Measurements from ENCODE around the gene PIP5K1B.
A peak's percentile ranks its signal among the peaks of the same experiment; 100 is the strongest.

Gene PIP5K1B

GRCh38 chr9:69003051-69003450 lies 298.0 kb downstream of the PIP5K1B start:
- DNase-seq, result no peak

DNA sequence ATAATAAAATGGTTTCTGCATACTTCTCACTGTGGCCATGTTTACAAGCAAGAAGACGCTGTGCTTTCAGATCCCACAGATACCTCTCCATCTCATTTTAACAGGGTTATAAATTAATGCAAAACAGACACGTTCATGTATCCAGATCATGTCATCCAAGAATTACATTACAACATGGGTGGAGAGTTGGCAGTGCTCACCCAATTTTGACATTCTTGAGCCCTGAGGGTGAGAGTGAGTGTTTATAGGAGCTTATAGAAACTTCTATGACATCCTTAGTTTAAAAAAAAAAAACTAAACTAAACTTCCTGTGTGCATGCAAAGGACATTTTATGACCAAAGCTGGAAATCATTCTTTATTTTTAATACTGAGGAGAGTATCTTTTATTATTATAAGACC lies 299.8 kb downstream of the PIP5K1B start:
- no peak for DNase-seq

- DNase-seq, result no peak
Measured at GRCh38 chr9:69009708-69010107, 304.7 kb downstream of the PIP5K1B start.

- DNase-seq, result no peak
Measured at GRCh38 chr9:69012696-69013381, 307.8 kb downstream of the PIP5K1B start.

DNA sequence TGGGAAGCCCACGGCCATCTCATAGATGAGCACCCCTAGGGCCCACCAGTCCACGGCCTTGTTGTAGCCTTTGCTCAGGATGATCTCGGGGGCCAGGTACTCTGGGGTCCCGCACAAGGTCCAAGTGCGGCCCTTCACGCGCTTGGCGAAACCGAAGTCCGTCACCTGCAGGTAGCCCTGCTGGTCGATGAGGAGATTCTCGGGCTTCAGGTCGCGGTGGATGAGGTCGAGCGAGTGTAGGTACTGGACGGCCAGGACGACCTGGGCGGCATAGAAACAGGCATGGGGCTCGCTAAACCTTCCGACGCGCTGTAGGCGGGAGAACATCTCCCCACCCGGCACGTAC lies 308.3 kb downstream of the PIP5K1B start:
- DNase-seq, result no peak

GRCh38 chr9:69014013-69014412 lies 309.0 kb downstream of the PIP5K1B start, which contains the start of gene PRKACG:
Gene PRKACG (minus strand): TSS chr9:69014113. CDS start chr9:69014092, 21 bp downstream.
- no peak for DNase-seq

- no peak for DNase-seq
Measured at GRCh38 chr9:69016191-69017096, 311.4 kb downstream of the PIP5K1B start.

- no peak for DNase-seq
Measured at GRCh38 chr9:69018737-69019136, 313.7 kb downstream of the PIP5K1B start.

DNA sequence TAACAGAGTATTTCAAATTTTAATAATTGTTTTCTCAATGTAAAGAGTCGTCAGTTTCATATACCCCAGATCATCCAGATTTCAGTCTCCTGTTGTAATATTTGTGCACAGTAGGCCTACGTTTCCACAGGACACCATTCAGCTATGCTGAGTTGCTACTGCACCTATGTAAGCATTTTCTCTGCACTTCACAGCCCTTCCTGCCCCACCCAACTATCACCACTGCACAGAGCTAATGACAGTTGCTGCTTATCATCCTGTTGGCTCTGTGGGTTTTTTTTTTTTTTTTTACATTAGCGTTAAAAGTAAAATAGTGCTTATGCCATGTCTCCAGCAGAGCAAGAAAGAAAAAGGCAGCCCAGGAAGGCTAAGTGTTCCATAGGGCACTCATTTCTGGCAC lies 314.8 kb downstream of the PIP5K1B start:
- DNase-seq, result peak; percentile 38

- no peak for DNase-seq
Measured at GRCh38 chr9:69020301-69021145, 315.5 kb downstream of the PIP5K1B start.

DNA sequence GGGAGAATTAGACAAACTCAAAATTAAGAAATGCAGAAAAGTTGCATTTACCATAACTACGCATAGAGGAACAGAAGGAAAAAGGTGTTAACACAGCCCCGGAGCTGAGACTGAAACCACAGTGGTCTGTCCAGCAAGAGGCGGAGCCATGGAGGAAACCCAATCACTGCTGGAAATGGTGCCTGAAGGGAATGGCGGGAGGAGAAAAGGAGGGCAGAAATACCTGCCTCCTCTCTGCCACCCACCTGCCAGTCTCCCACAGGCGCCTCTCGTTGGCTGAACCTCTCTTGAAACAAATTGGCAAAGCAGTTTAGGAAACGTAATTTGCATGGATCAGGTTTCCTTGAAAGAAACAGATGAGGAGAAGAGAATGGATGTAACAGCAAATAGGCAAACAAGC lies 318.6 kb downstream of the PIP5K1B start:
- no peak for DNase-seq

- DNase-seq, result peak; percentile 37
Measured at GRCh38 chr9:69027355-69028097, 322.5 kb downstream of the PIP5K1B start.

GRCh38 chr9:69028754-69029153 lies 323.7 kb downstream of the PIP5K1B start:
- DNase-seq, result no peak

GRCh38 chr9:69029535-69029934 lies 324.5 kb downstream of the PIP5K1B start:
- DNase-seq, result no peak

DNA sequence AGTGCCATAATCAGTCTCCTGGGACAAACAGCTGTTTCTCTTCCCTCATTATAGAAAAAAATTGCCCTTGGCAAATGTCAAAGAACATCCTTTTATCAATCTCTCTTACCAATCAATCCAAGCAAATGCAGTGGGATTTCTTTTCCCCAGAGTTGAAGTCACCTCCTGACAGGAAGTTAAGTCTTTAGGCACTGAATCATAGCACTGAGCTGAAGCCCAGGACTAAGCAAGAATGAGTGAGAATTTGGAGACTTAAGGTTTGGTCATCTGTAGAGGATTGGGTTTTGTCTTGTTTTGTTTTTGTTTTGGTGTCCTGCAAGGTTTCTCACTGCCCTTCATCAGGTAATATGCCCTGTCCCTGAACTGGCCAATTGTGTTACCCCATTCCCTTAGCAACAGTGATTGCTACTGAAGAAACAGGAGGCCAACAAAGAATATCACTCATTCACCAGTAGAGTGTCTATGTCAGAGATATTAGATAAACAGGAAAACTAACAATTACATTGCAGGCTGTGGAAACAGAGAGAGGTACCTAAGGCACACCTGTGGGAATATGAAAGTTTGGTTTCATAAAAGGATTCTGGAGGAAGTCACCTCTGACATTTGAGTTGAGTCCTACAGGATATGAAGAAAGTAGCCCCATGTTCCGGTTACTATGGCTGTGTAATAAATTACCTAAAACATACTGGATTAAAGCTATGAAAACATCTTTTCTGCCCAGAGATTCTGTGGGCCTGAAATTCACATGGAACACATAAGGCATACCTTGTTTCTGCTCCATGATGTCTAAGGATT lies 326.0 kb downstream of the PIP5K1B start:
- DNase-seq, result no peak

DNA sequence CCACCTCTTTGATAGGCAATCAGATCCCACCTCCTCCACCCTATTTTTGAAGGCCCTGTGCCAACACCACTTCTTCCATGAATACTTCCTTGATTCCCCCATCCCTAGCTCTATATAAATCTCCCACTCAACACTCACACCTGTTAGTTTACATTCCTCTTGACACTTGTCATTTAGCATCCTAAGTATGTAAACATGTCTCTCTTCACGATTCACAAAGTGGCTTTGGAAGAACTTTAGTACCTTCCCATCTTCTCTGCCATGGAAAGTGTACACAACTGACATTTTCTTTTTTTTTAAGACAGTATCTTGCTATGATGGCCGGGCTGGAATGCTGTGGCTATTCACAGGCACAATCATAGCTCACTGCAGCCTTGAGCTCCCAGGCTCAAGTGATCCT lies 329.0 kb downstream of the PIP5K1B start:
- no peak for DNase-seq

- DNase-seq, result peak; percentile 70
Measured at GRCh38 chr9:69035438-69036308, 330.6 kb downstream of the PIP5K1B start, which contains the start of gene FXN. Gene FXN (plus strand): TSS chr9:69035752. CDS start chr9:69035783, 31 bp downstream.

DNA sequence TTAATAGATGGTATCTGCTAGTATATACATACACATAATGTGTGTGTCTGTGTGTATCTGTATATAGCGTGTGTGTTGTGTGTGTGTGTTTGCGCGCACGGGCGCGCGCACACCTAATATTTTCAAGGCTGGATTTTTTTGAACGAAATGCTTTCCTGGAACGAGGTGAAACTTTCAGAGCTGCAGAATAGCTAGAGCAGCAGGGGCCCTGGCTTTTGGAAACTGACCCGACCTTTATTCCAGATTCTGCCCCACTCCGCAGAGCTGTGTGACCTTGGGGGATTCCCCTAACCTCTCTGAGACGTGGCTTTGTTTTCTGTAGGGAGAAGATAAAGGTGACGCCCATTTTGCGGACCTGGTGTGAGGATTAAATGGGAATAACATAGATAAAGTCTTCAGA lies 331.3 kb downstream of the PIP5K1B start:
- no peak for DNase-seq

- DNase-seq, result no peak
Measured at GRCh38 chr9:69036799-69037198, 331.8 kb downstream of the PIP5K1B start.

- DNase-seq, result no peak
Measured at GRCh38 chr9:69040646-69041045, 335.6 kb downstream of the PIP5K1B start.

Data from NCI-H2227 treated with DMSO at 0.1 percent for 48 hours (cell line).